GM18526 (cell line): ENCODE data around the gene STIMATE.

Experiments
- POLR2A ChIP-seq: IDR thresholded peaks from 3 replicates; pipeline ENCODE4 v1.6.1; 2011; ENCODE audit not compliant: insufficient read length; ENCODE audit errors: extremely low read depth

The STIMATE gene

GRCh38 chr3:52881871-52882270, 15.5 kb downstream of the STIMATE start:
- TF ChIP-seq POLR2A: no peak

- TF ChIP-seq POLR2A: no peak
Observed at GRCh38 chr3:52880474-52880873, 16.9 kb downstream of the STIMATE start.

DNA sequence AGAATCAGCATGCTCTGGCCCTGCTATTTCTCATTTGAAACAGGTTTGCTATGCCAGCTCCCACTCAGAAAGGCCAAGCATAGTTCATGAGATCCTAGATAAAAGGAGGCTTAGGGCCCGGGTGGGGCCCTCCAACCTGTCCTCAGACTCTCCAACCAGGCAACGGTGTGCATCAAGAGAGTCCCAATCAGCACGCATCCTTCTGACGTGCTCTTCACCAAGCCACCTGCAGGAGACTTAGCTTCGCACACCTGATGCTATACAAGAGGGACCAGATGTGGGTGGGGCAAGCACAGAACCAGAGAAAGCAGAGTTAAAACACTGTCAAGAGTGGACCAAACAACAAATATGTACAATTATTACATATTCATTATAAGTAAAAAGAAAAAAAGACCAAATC, 17.3 kb downstream of the STIMATE start:
- TF ChIP-seq POLR2A: no peak

DNA sequence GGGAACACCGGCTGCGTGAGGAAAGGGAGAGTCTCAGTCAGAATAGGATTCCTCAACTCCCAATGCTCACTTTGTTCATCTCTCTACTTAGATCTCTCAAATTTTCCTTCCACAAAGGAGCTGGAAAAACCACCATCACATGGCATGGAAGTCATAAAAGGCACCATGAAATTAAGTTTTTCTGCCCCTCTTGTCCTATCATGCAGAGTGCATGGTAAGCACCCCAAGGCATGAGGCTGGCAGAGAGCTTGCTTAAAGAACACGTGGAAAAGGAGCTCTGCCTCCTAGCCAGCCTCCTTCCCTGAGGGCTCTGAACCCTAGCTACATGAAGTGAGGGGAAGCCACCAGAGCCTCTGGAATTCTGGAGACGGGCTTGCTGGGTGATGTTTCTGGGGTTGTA, 17.8 kb downstream of the STIMATE start:
- TF ChIP-seq POLR2A: no peak

- no peak for TF ChIP-seq POLR2A
Observed at GRCh38 chr3:52879090-52879489, 18.3 kb downstream of the STIMATE start.

GRCh38 chr3:52877085-52877484, 20.3 kb downstream of the STIMATE start:
- no peak for TF ChIP-seq POLR2A

DNA sequence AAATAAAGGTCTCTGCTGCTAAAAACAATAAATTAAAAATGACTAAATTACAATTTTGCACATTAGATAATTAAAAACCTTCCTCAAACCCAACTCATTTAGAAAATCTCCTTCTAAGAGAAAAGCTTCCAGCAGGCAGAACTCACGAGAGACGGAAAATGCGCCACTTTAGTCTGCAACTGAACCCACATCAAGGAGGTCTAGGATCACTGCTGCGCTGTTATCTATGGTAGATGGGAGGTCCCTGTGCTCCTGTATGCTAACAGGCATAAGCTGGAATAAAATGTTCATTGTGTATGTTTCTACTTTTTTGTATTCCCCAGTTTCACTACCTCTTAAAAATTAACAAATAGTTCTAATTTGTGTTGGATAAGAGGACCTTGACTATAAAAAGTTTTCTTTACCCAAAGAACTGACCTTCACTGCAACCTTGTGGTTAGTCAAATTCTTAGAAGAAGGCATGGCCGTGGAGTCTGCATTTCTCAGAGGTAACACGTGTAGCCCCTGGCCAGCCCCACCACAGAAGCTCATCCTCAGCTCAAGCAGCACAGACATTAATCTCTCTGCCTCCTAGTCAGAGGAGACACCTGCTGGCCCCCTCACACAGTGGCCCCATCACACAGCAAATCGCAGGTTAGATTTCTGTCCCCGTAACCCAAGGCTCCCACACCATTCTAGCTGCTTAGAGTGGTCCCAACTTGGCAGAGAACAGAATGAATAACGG, 22.3 kb downstream of the STIMATE start:
- no peak for TF ChIP-seq POLR2A

DNA sequence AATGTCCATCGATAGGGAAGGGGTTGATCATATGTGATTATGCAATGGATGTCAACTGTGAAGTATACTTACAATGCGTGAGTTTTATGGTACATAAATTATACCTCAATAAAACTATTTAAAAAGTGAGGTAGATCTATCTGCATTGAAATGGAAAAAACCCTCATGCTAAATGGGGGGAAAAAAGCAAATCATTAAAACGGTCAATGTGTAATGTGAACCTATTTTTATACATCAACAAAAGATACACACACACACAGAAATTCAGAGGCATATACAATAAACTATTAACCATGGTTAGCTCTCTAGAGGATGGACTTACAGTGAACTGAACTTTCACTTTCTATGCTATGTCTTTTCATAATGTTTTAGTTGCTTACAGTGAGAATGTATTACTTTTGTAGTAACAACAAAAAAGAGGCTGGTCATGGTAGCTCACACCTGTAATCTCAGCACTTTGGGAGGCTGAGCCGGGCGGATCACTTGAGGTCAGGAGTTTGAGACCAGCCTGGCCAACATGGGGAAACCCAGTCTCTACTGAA, 23.1 kb downstream of the STIMATE start:
- TF ChIP-seq POLR2A: no peak

DNA sequence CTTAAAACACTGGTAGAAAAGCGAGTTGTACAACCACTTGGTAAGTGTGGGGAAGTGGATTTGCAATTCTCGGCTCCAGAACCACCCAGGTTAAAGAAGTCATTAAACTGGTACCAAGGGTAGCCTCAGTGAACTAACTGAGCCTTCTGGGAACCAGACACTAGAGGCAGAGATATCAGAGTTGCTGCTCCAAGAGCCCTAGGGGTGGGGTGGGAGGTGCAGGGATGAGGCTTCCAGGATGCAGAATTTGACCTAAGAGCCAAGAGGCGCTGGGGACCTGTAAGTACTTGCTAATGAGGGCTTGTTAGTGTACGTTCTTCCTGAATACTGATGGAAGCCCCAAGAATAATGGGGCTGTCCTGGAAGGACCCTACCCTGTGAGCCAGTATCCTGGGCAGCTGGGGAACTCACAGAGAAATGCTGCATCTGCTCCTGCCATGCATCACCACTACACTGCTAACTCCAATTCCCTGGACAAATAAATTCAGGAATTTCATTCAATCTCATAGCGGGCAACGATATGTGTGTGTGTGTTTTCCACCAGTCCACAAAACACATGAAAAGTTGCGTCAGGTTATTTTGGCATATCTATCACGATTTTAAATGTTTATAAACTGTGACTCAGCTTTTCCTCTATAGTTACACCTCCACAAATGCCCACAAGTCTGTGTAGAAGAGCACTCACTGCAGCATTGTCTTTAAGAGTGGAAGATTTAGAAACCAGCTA, 23.8 kb downstream of the STIMATE start:
- no peak for TF ChIP-seq POLR2A

GRCh38 chr3:52872245-52872644, 25.1 kb downstream of the STIMATE start:
- TF ChIP-seq POLR2A: no peak

- TF ChIP-seq POLR2A: no peak
Observed at GRCh38 chr3:52871761-52872160, 25.6 kb downstream of the STIMATE start.

DNA sequence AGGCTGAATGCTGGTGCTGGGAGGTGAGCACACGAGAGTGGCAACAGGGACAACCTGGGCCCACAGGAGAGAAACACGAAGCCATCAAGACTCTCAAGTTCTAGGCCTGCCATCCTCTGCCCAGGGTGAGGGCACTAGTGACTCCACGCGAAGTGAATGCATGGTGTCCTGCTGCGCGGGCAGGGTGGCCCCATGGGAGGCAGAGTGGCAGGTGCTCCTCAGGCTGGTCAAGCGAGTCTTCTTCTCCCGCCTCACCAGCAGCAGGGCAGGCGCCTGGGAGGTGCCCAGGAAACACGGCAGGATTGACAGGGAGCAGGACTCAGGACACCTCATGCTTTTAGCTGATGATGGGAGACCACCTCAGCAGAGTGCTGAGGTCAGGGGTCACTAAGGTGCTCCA, 26.9 kb downstream of the STIMATE start:
- no peak for TF ChIP-seq POLR2A

GRCh38 chr3:52866427-52866826, 30.9 kb downstream of the STIMATE start:
- TF ChIP-seq POLR2A: no peak

- TF ChIP-seq POLR2A: no peak
Observed at GRCh38 chr3:52865994-52866393, 31.4 kb downstream of the STIMATE start.

- no peak for TF ChIP-seq POLR2A
Observed at GRCh38 chr3:52860424-52860768, 37.0 kb downstream of the STIMATE start.

DNA sequence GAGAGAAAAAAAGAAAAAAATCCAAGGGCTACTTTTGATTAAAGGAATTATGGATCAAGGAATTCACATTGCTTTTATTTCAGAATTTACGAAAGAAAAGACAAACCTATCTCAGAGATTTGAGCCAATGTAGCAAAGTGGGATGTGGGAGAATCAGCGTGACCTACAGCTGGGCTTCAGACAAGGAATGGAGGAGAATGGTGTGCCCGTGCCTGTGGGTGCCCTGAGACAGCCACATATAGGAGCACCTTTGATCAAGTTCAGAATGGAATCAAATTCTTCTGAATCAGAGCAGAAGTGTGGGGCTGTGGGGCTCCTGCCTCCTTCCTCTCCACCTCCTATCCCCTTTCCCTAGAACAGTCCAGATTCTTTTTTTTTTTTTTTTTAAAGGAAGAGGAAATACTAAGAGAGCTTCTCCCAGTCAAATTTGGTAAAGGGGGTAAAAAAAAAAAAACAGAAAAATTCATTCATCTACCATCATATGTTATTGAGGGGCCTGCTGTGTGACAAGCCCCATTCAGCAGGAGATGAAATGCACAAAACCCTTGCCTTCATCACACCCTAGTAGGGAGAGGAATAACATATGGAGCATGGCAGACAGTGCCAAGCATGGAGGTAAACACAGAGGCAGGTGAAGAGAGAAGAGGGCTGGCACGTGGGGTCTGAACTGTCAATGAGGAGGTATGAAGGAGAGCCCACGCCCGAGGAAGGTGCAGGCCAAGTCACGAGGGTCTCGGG, 37.5 kb downstream of the STIMATE start:
- TF ChIP-seq POLR2A: no peak
